H9 (cell line): Measurements from ENCODE around the gene NTNG2. TPM values are rescaled to one million over a fixed set of nuclear protein-coding genes. Genes with fewer than 3 reads are reported as not detected.

Experiments
- DNase-seq: peaks from one replicate; pipeline ENCODE4 v3.0.0-alpha.2; 2017
- H2AFZ ChIP-seq: one replicate; pipeline ENCODE4 v1.6.1; 2013; ENCODE audit warnings: mild to moderate bottlenecking, low read length, control low read depth, moderate library complexity
- H2AK5ac ChIP-seq: 2 replicates; pipeline ENCODE4 v1.6.1; 2013; ENCODE audit warnings: low read length, control low read depth, mixed read lengths; ENCODE audit not compliant: insufficient read length
- H2BK120ac ChIP-seq: one replicate; pipeline ENCODE4 v1.6.1; 2013; ENCODE audit warnings: low read depth, mild to moderate bottlenecking, low read length, control low read depth, inconsistent platforms; ENCODE audit not compliant: poor library complexity, severe bottlenecking
- H2BK12ac ChIP-seq: 2 replicates; pipeline ENCODE4 v1.6.1; 2013; ENCODE audit warnings: low read length, control low read depth, mixed read lengths, low read depth; ENCODE audit not compliant: insufficient read length
- H2BK15ac ChIP-seq: 2 replicates; pipeline ENCODE4 v1.6.1; 2013; ENCODE audit warnings: low read depth, low read length, control low read depth
- H2BK20ac ChIP-seq: one replicate; pipeline ENCODE4 v1.6.1; 2013; ENCODE audit warnings: low read depth, mild to moderate bottlenecking, low read length, control low read depth, inconsistent platforms; ENCODE audit not compliant: poor library complexity, severe bottlenecking
- H2BK5ac ChIP-seq: 2 replicates; pipeline ENCODE4 v1.6.1; 2013; ENCODE audit warnings: low read length, control low read depth, mixed read lengths; ENCODE audit not compliant: insufficient read length
- H3K14ac ChIP-seq: 2 replicates; pipeline ENCODE4 v1.6.1; 2013; ENCODE audit warnings: low read length, control low read depth; ENCODE audit not compliant: insufficient read depth
- H3K18ac ChIP-seq: 2 replicates; pipeline ENCODE4 v1.6.1; 2013; ENCODE audit warnings: low read depth, mild to moderate bottlenecking, mixed read lengths, low read length, control low read depth; ENCODE audit not compliant: insufficient read length
- H3K23ac ChIP-seq: 2 replicates; pipeline ENCODE4 v1.6.1; 2013; ENCODE audit warnings: low read length, control low read depth, mixed read lengths, low read depth; ENCODE audit not compliant: insufficient read length
- H3K23me2 ChIP-seq: 2 replicates; pipeline ENCODE4 v1.6.1; 2013; ENCODE audit warnings: low read depth, mild to moderate bottlenecking, mixed read lengths, low read length, control low read depth; ENCODE audit not compliant: insufficient read length, poor library complexity, severe bottlenecking
- H3K27ac ChIP-seq: 2 replicates; pipeline ENCODE4 v1.5.1; 2013; ENCODE audit warnings: low read length, control low read depth, mixed read lengths, low read depth; ENCODE audit not compliant: insufficient read length
- H3K27me3 ChIP-seq: 2 replicates; pipeline ENCODE4 v1.6.1; 2013; ENCODE audit warnings: low read length, control low read depth, inconsistent platforms; ENCODE audit not compliant: insufficient read depth
- H3K4ac ChIP-seq: 2 replicates; pipeline ENCODE4 v1.6.1; 2013; ENCODE audit warnings: low read depth, mild to moderate bottlenecking, control low read depth, inconsistent platforms, low read length, moderate library complexity
- H3K4me1 ChIP-seq: 2 replicates; pipeline ENCODE4 v1.6.1; 2013; ENCODE audit warnings: low read length, control low read depth, inconsistent platforms; ENCODE audit not compliant: insufficient read depth
- H3K4me2 ChIP-seq: 2 replicates; pipeline ENCODE4 v1.6.1; 2013; ENCODE audit warnings: low read length, control low read depth, mixed read lengths; ENCODE audit not compliant: insufficient read length, insufficient read depth
- H3K56ac ChIP-seq: 2 replicates; pipeline ENCODE4 v1.6.1; 2013; ENCODE audit warnings: low read depth, mild to moderate bottlenecking, mixed read lengths, low read length, control low read depth; ENCODE audit not compliant: insufficient read length
- H3K79me1 ChIP-seq: 2 replicates; pipeline ENCODE4 v1.6.1; 2013; ENCODE audit warnings: low read depth, mild to moderate bottlenecking, moderate library complexity, low read length, control low read depth, inconsistent platforms; ENCODE audit not compliant: insufficient read depth, poor library complexity, severe bottlenecking
- H3K79me2 ChIP-seq: 2 replicates; pipeline ENCODE4 v1.6.1; 2013; ENCODE audit warnings: low read length, control low read depth, inconsistent platforms; ENCODE audit not compliant: insufficient read depth
- H3K9ac ChIP-seq: 2 replicates; pipeline ENCODE4 v1.6.1; 2013; ENCODE audit warnings: low read length, control low read depth, mixed read lengths; ENCODE audit not compliant: insufficient read length; ENCODE audit errors: extremely low read depth
- H3K9me3 ChIP-seq: one replicate; pipeline ENCODE4 v1.6.1; 2013; ENCODE audit warnings: low read depth, low read length, inconsistent platforms; ENCODE audit not compliant: control insufficient read depth
- H3T11ph ChIP-seq: one replicate; pipeline ENCODE4 v1.6.1; 2013; ENCODE audit warnings: mild to moderate bottlenecking, low read length, control low read depth, inconsistent platforms
- H4K20me1 ChIP-seq: one replicate; pipeline ENCODE4 v1.6.1; 2013; ENCODE audit not compliant: control insufficient read depth, insufficient read length, insufficient read depth
- H4K5ac ChIP-seq: 2 replicates; pipeline ENCODE4 v1.6.1; 2013; ENCODE audit warnings: low read depth, mild to moderate bottlenecking, mixed read lengths, low read length, control low read depth; ENCODE audit not compliant: insufficient read length
- H4K8ac ChIP-seq: replicated peaks from 2 replicates; pipeline ENCODE4 v1.6.1; 2013; ENCODE audit warnings: low read length, control low read depth, mixed read lengths, low read depth; ENCODE audit not compliant: insufficient read length
- H4K91ac ChIP-seq: 2 replicates; pipeline ENCODE4 v1.6.1; 2013; ENCODE audit warnings: low read depth, mild to moderate bottlenecking, moderate library complexity, mixed read lengths, low read length, control low read depth; ENCODE audit not compliant: insufficient read length
- H3K27ac Mint-ChIP-seq, 3 experiments: 2 replicates in 2 of 3; 3 replicates in 1 of 3; pipeline ENCODE4 v1.8.0; 2020 to 2021; ENCODE audit warnings: mixed read lengths in 3 of 3, mild to moderate bottlenecking in 1 of 3, moderate library complexity in 1 of 3
- H3K27me3 Mint-ChIP-seq: 2 replicates; pipeline ENCODE4 v1.8.0; 2021; ENCODE audit warnings: low read depth, mild to moderate bottlenecking, moderate library complexity, mixed read lengths
- H3K36me3 Mint-ChIP-seq, 3 experiments: 2 replicates in 2 of 3; 3 replicates in 1 of 3; pipeline ENCODE4 v1.8.0; 2020 to 2021; ENCODE audit warnings: low read depth in 3 of 3, mixed read lengths in 3 of 3; ENCODE audit not compliant: insufficient read depth in 1 of 3
- H3K4me1 Mint-ChIP-seq, 2 experiments: 2 replicates each; pipeline ENCODE4 v1.8.0; 2020; ENCODE audit warnings: mixed read lengths in 2 of 2
- H3K4me3 Mint-ChIP-seq, 2 experiments: 2 replicates in 1 of 2; 3 replicates in 1 of 2; pipeline ENCODE4 v1.8.0; 2020 to 2021; ENCODE audit warnings: mild to moderate bottlenecking in 2 of 2, mixed read lengths in 2 of 2, moderate library complexity in 1 of 2
- H3K9me3 Mint-ChIP-seq, 2 experiments: 2 replicates in 1 of 2; 3 replicates in 1 of 2; pipeline ENCODE4 v1.8.0; 2020; ENCODE audit warnings: mild to moderate bottlenecking in 2 of 2, mixed read lengths in 2 of 2, moderate library complexity in 1 of 2
- CTCF ChIP-seq: fragments of 200-600 bp; sonication (generic); conservative IDR thresholded peaks from 3 replicates; pipeline ENCODE4 v1.8.0; 2021; ENCODE audit warnings: antibody characterized with exemption, mild to moderate bottlenecking
- WGBS: extraction: QIAGEN DNeasy Blood & Tissue Kit; methylation state at CpG from one replicate; pipeline ENCODE4 v1.1.7; 2013; ENCODE audit warnings: missing lambda C conversion rate, low lambda C conversion rate, mixed read lengths; ENCODE audit not compliant: insufficient read length; ENCODE audit errors: extremely low coverage; 5-methylcytosine and 5-hydroxymethylcytosine counted together
- total RNA-seq: library from RNA; stranded (reverse); gene quantifications from 2 replicates; pipeline ENCODE4 v1.2.1, GENCODE V29; 2021

NTNG2 gene
- total RNA-seq, 1 experiment from 2014 or later: 0.52 TPM

GRCh38 chr9:132163876-132164603 is 2.2 kb downstream of the NTNG2 start:
- H3K18ac ChIP-seq: no peak overlapping the region
- H2BK12ac ChIP-seq: no peak overlapping the region
- H3K9me3 ChIP-seq: no peaks in the 10 kb centered on the region
- no peak overlapping the region for H3T11ph ChIP-seq
- no CpG with 5 or more reads among the region's 45 CpGs for WGBS
- H4K8ac ChIP-seq: no peak overlapping the region
- no peak overlapping the region for H3K4ac ChIP-seq
- H3K4me2 ChIP-seq: peak overlapping the region; percentile 0
- no peak overlapping the region for H2BK120ac ChIP-seq
- Mint-ChIP-seq H3K9me3 (peaks cover 2 to 4% of the 10 kb centered on the region in 2 experiments; a peak in 4 of 5 replicates), H3K27me3 (peaks cover 90% of the 10 kb centered on the region), H3K4me1 (peaks cover 8 to 42% of the 10 kb centered on the region in 2 experiments), H3K27ac (no peak overlapping the region), H3K36me3 (no peaks in the 10 kb centered on the region; a peak in 1 of 7 replicates), H3K4me3 (peak overlapping the region; percentile 34 to 77)
- no peak for TF ChIP-seq CTCF
- H2BK5ac ChIP-seq: no peak overlapping the region
- H3K27me3 ChIP-seq: peaks cover 35% of the 10 kb centered on the region; the same call in 1 of the 2 replicates
- no peak overlapping the region for H3K14ac ChIP-seq
- peaks cover 3% of the 10 kb centered on the region; the same call in 1 of the 2 replicates for H3K4me1 ChIP-seq
- no peak overlapping the region for H3K27ac ChIP-seq
- H4K20me1 ChIP-seq: no peaks in the 10 kb centered on the region
- H2AFZ ChIP-seq: no peak overlapping the region
- no peak overlapping the region for H3K9ac ChIP-seq
- H4K91ac ChIP-seq: no peak overlapping the region
- H3K79me2 ChIP-seq: no peaks in the 10 kb centered on the region
- H3K23ac ChIP-seq: no peak overlapping the region
- H2BK20ac ChIP-seq: no peak overlapping the region
- no peak overlapping the region for H4K5ac ChIP-seq
- DNase-seq: no peak
- H3K23me2 ChIP-seq: peaks cover 12% of the 10 kb centered on the region
- H3K56ac ChIP-seq: no peak overlapping the region
- no peak overlapping the region for H2AK5ac ChIP-seq
- H3K79me1 ChIP-seq: no peaks in the 10 kb centered on the region
- no peak overlapping the region for H2BK15ac ChIP-seq
